MM.1S (cell line): ENCODE results near the gene PAN3.

Source experiments
- DNase-seq: peaks from one replicate; pipeline ENCODE4 v3.0.0-alpha.2; 2015
- H2AFZ ChIP-seq: fragments of 300-600 bp; sonication (generic); 2 replicates; pipeline ENCODE4 v1.6.0; 2016; ENCODE audit warnings: antibody characterized with exemption, low read length
- H3F3A ChIP-seq: fragments of 300-600 bp; sonication (generic); 2 replicates; pipeline ENCODE4 v1.6.1; 2016; ENCODE audit warnings: mild to moderate bottlenecking, antibody characterized with exemption, low read length, moderate library complexity, mixed read lengths; ENCODE audit not compliant: insufficient read depth
- H3K27ac ChIP-seq: fragments of 300-600 bp; sonication (generic); 2 replicates; pipeline ENCODE4 v1.5.1; 2016; ENCODE audit warnings: mild to moderate bottlenecking, low read length
- H3K27me3 ChIP-seq: fragments of 300-600 bp; sonication (generic); replicated peaks from 2 replicates; pipeline ENCODE4 v1.6.0; 2016; ENCODE audit warnings: low read length; ENCODE audit not compliant: insufficient read depth
- H3K36me3 ChIP-seq: fragments of 300-600 bp; sonication (generic); replicated peaks from 2 replicates; pipeline ENCODE4 v1.6.1; 2016; ENCODE audit warnings: mild to moderate bottlenecking, low read length, mixed read lengths; ENCODE audit not compliant: insufficient read depth
- H3K4me1 ChIP-seq: fragments of 300-600 bp; sonication (generic); 2 replicates; pipeline ENCODE4 v1.6.1; 2016; ENCODE audit warnings: low read length, mixed read lengths
- H3K4me2 ChIP-seq: fragments of 300-600 bp; sonication (generic); 2 replicates; pipeline ENCODE4 v1.6.0; 2016; ENCODE audit warnings: low read depth, low read length
- H3K4me3 ChIP-seq: fragments of 300-600 bp; sonication (generic); 2 replicates; pipeline ENCODE4 v1.5.1; 2016; ENCODE audit warnings: low read length, mixed read lengths
- H3K79me2 ChIP-seq: fragments of 300-600 bp; sonication (generic); 2 replicates; pipeline ENCODE4 v1.6.1; 2016; ENCODE audit warnings: mixed run types, low read length, mixed read lengths
- H3K9ac ChIP-seq: fragments of 300-600 bp; sonication (generic); 2 replicates; pipeline ENCODE4 v1.6.1; 2016; ENCODE audit warnings: low read length, mixed read lengths
- H3K9me2 ChIP-seq: fragments of 300-600 bp; sonication (generic); replicated peaks from 2 replicates; pipeline ENCODE4 v1.6.1; 2016; ENCODE audit warnings: mild to moderate bottlenecking, low read length, mixed read lengths; ENCODE audit not compliant: insufficient read depth
- H3K9me3 ChIP-seq: fragments of 300-600 bp; sonication (generic); replicated peaks from 2 replicates; pipeline ENCODE4 v1.6.1; 2016; ENCODE audit warnings: mild to moderate bottlenecking, low read length, mixed read lengths; ENCODE audit not compliant: insufficient read depth
- H4K20me1 ChIP-seq: fragments of 300-600 bp; sonication (generic); 2 replicates; pipeline ENCODE4 v1.6.1; 2016; ENCODE audit warnings: mild to moderate bottlenecking, low read length, moderate library complexity, mixed read lengths; ENCODE audit not compliant: insufficient read depth
- CTCF ChIP-seq: fragments of 300-600 bp; sonication (generic); IDR thresholded peaks from 2 replicates; pipeline ENCODE4 v1.5.1; 2016; ENCODE audit warnings: antibody characterized with exemption, low read length, mixed read lengths
- EZH2 ChIP-seq: fragments of 300-600 bp; sonication (generic); optimal IDR thresholded peaks from 2 replicates; pipeline ENCODE3; 2017; ENCODE audit warnings: low read depth, mild to moderate bottlenecking, antibody characterized with exemption, low read length, mixed read lengths
- EZH2phosphoT487 ChIP-seq: fragments of 300-600 bp; sonication (generic); IDR thresholded peaks from 2 replicates; pipeline ENCODE4 v1.6.1; 2018; ENCODE audit warnings: antibody characterized with exemption, low read length

Gene PAN3

GRCh38 chr13:28316836-28317235 lies 178.5 kb downstream of the PAN3 start:
- H3K27ac ChIP-seq, result no peak overlapping the region
- H3K36me3 ChIP-seq, result no peaks in the 10 kb centered on the region
- H3F3A ChIP-seq, result no peaks in the 10 kb centered on the region
- no peak overlapping the region for H2AFZ ChIP-seq
- no peaks in the 10 kb centered on the region for H3K9me3 ChIP-seq
- H3K9me2 ChIP-seq, result no peaks in the 10 kb centered on the region
- no peaks in the 10 kb centered on the region for H3K27me3 ChIP-seq
- no peaks in the 10 kb centered on the region for H4K20me1 ChIP-seq
- no peak for DNase-seq
- TF ChIP-seq EZH2phosphoT487 (no peak), EZH2 (no peak), CTCF (no peak)
- H3K79me2 ChIP-seq, result no peaks in the 10 kb centered on the region
- no peak overlapping the region for H3K4me2 ChIP-seq
- H3K9ac ChIP-seq, result no peak overlapping the region
- H3K4me3 ChIP-seq, result no peak overlapping the region
- no peaks in the 10 kb centered on the region for H3K4me1 ChIP-seq

GRCh38 chr13:28318496-28318895 lies 180.2 kb downstream of the PAN3 start:
- Histone ChIP-seq H3K79me2 (no peaks in the 10 kb centered on the region), H3K9me3 (no peaks in the 10 kb centered on the region), H3K9me2 (no peaks in the 10 kb centered on the region), H3K4me2 (no peak overlapping the region), H3F3A (no peaks in the 10 kb centered on the region), H4K20me1 (no peaks in the 10 kb centered on the region), H3K4me3 (no peak overlapping the region), H2AFZ (no peak overlapping the region), H3K27ac (no peak overlapping the region), H3K36me3 (no peaks in the 10 kb centered on the region), H3K27me3 (no peaks in the 10 kb centered on the region), H3K4me1 (no peaks in the 10 kb centered on the region), H3K9ac (no peak overlapping the region)
- no peak for TF ChIP-seq CTCF
- TF ChIP-seq EZH2, result no peak
- TF ChIP-seq EZH2phosphoT487, result no peak
- DNase-seq, result no peak

GRCh38 chr13:28319528-28319927 lies 181.2 kb downstream of the PAN3 start:
- H3K27ac ChIP-seq, result no peak overlapping the region
- no peaks in the 10 kb centered on the region for H4K20me1 ChIP-seq
- H3K4me2 ChIP-seq, result no peak overlapping the region
- no peak overlapping the region for H2AFZ ChIP-seq
- H3K4me3 ChIP-seq, result no peak overlapping the region
- H3K79me2 ChIP-seq, result no peaks in the 10 kb centered on the region
- no peaks in the 10 kb centered on the region for H3F3A ChIP-seq
- no peaks in the 10 kb centered on the region for H3K4me1 ChIP-seq
- H3K36me3 ChIP-seq, result no peaks in the 10 kb centered on the region
- TF ChIP-seq CTCF (no peak), EZH2phosphoT487 (no peak), EZH2 (no peak)
- no peaks in the 10 kb centered on the region for H3K9me3 ChIP-seq
- DNase-seq, result no peak
- no peaks in the 10 kb centered on the region for H3K27me3 ChIP-seq
- no peaks in the 10 kb centered on the region for H3K9me2 ChIP-seq
- H3K9ac ChIP-seq, result no peak overlapping the region
